GM12878 (cell line): ENCODE measurements around the gene CTSW. TPM values are rescaled to one million over a fixed set of nuclear protein-coding genes. Genes with fewer than 3 reads are reported as not detected.

Experiments used
- CHD2 ChIP-seq: IDR thresholded peaks from 2 replicates; pipeline ENCODE4 v1.6.1; 2011; ENCODE audit warnings: low read depth, low read length, improper control_type of control experiment, borderline replicate concordance
- EZH2 ChIP-seq: IDR thresholded peaks from 2 replicates; pipeline ENCODE4 v1.6.1; 2012; ENCODE audit warnings: low read depth, mild to moderate bottlenecking, control low read depth, inconsistent platforms, low read length, borderline replicate concordance; ENCODE audit not compliant: control insufficient read depth
- GATAD2B ChIP-seq: fragments of 450-650 bp; conservative IDR thresholded peaks from 2 replicates; pipeline ENCODE4 v1.6.1; 2017; ENCODE audit warnings: low read depth, mild to moderate bottlenecking, moderate library complexity
- NR2F1 ChIP-seq: fragments of 450-650 bp; conservative IDR thresholded peaks from 2 replicates; pipeline ENCODE4 v1.6.1; 2017; ENCODE audit warnings: mild to moderate bottlenecking
- POLR2AphosphoS2 ChIP-seq: IDR thresholded peaks from 2 replicates; pipeline ENCODE4 v1.6.1; 2011; ENCODE audit warnings: low read depth, mild to moderate bottlenecking, low read length, improper control_type of control experiment, moderate library complexity
- POLR2AphosphoS5 ChIP-seq: IDR thresholded peaks from 2 replicates; pipeline ENCODE4 v1.6.1; 2011; ENCODE audit warnings: mild to moderate bottlenecking, low read length, inconsistent platforms
- RCOR1 ChIP-seq: conservative IDR thresholded peaks from 2 replicates; pipeline ENCODE4 v1.6.1; 2012; ENCODE audit warnings: low read depth, low read length, improper control_type of control experiment
- STAT3 ChIP-seq: IDR thresholded peaks from 2 replicates; pipeline ENCODE4 v1.6.1; 2011; ENCODE audit warnings: low read depth, low read length, improper control_type of control experiment
- TCF12 ChIP-seq: IDR thresholded peaks from 2 replicates; pipeline ENCODE4 v1.6.1; 2011; ENCODE audit warnings: low read depth, mild to moderate bottlenecking, low read length
- TCF7 ChIP-seq: IDR thresholded peaks from 2 replicates; pipeline ENCODE4 v1.6.1; 2014; ENCODE audit warnings: antibody characterized with exemption, borderline replicate concordance
- ZBTB4 ChIP-seq: fragments of 450-650 bp; formaldehyde crosslinking; IDR thresholded peaks from 2 replicates; pipeline ENCODE4 v1.4.0; 2022; ENCODE audit warnings: mild to moderate bottlenecking, moderate library complexity
- ZNF687 ChIP-seq: fragments of 450-650 bp; IDR thresholded peaks from 2 replicates; pipeline ENCODE4 v1.6.1; 2017; ENCODE audit warnings: mild to moderate bottlenecking, moderate library complexity
- ZSCAN29 ChIP-seq: fragments of 450-650 bp; IDR thresholded peaks from 2 replicates; pipeline ENCODE4 v1.6.1; 2017; ENCODE audit warnings: mild to moderate bottlenecking, moderate library complexity
- polyA plus RNA-seq, 11 experiments: library from polyadenylated mRNA; depleted of rRNA in 4 of 11; unstranded in 6 of 11; stranded (reverse) in 5 of 11; fragments of >200 nt; fragmentation: Nextera tagmentation in 4 of 11; fragmentation: Illumina TruSeq in 1 of 11; extraction: Ambion mirVana in 4 of 11; extraction: Trizol in 1 of 11; gene quantifications; 1 replicate in 1 of 11; 2 replicates in 10 of 11; pipeline versions ENCODE4 v1.2.1 to v1.2.3, GENCODE V29; 2011 to 2016; ENCODE audit warnings: inconsistent platforms in 2 of 11, missing spikeins in 2 of 11, low read depth in 1 of 11
- total RNA-seq, 4 experiments: library from RNA; depleted of rRNA in 3 of 4; stranded (reverse); fragments of >200 nt in 3 of 4; fragmentation: Illumina TruSeq in 1 of 4; extraction: Trizol in 1 of 4; gene quantifications; 2 replicates each; pipeline versions ENCODE4 v1.2.1 to v1.2.3, GENCODE V29; 2013 to 2021
- TF ChIP-seq, protein P1 (sequence below): fragments of 450-650 bp; formaldehyde crosslinking; IDR thresholded peaks from 2 replicates; pipeline ENCODE4 v1.5.0; 2022; ENCODE audit warnings: mild to moderate bottlenecking, missing genetic modification characterization
- TF ChIP-seq, protein P2 (sequence below): IDR thresholded peaks from 2 replicates; pipeline ENCODE4 v1.6.1; 2011; ENCODE audit warnings: borderline replicate concordance, low read depth, mild to moderate bottlenecking, moderate library complexity, low read length; ENCODE audit not compliant: insufficient read depth, poor library complexity, severe bottlenecking
- TF ChIP-seq, protein P3 (sequence below): IDR thresholded peaks from 2 replicates; pipeline ENCODE4 v1.6.1; 2011; ENCODE audit warnings: low read depth, low read length, improper control_type of control experiment, borderline replicate concordance

The CTSW gene
- total and polyA plus RNA-seq, 10 of the 15 experiments (the other 5 are each of a cell fraction or from before 2014, with no cell fraction given), result 0.53 to 12.0 (median 1.7) TPM

GRCh38 chr11:65888163-65888814 is 8.7 kb downstream of the CTSW start, which contains the start of gene FIBP (continued):
- TF ChIP-seq TCF7, result no peak
- peak; percentile 46; the same call in 1 of the 2 replicates for TF ChIP-seq CHD2
- TF ChIP-seq, protein P1, sequence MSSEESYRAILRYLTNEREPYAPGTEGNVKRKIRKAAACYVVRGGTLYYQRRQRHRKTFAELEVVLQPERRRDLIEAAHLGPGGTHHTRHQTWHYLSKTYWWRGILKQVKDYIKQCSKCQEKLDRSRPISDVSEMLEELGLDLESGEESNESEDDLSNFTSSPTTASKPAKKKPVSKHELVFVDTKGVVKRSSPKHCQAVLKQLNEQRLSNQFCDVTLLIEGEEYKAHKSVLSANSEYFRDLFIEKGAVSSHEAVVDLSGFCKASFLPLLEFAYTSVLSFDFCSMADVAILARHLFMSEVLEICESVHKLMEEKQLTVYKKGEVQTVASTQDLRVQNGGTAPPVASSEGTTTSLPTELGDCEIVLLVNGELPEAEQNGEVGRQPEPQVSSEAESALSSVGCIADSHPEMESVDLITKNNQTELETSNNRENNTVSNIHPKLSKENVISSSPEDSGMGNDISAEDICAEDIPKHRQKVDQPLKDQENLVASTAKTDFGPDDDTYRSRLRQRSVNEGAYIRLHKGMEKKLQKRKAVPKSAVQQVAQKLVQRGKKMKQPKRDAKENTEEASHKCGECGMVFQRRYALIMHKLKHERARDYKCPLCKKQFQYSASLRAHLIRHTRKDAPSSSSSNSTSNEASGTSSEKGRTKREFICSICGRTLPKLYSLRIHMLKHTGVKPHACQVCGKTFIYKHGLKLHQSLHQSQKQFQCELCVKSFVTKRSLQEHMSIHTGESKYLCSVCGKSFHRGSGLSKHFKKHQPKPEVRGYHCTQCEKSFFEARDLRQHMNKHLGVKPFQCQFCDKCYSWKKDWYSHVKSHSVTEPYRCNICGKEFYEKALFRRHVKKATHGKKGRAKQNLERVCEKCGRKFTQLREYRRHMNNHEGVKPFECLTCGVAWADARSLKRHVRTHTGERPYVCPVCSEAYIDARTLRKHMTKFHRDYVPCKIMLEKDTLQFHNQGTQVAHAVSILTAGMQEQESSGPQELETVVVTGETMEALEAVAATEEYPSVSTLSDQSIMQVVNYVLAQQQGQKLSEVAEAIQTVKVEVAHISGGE (CRISPR knock-in tag), result peak; percentile 57
- no peak for TF ChIP-seq RCOR1
- TF ChIP-seq POLR2AphosphoS5, result peak; percentile 84
- TF ChIP-seq, protein P2, sequence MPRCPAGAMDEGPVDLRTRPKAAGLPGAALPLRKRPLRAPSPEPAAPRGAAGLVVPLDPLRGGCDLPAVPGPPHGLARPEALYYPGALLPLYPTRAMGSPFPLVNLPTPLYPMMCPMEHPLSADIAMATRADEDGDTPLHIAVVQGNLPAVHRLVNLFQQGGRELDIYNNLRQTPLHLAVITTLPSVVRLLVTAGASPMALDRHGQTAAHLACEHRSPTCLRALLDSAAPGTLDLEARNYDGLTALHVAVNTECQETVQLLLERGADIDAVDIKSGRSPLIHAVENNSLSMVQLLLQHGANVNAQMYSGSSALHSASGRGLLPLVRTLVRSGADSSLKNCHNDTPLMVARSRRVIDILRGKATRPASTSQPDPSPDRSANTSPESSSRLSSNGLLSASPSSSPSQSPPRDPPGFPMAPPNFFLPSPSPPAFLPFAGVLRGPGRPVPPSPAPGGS, result peak; percentile 34
- TF ChIP-seq EZH2, result no peak
- TF ChIP-seq TCF12, result peak; percentile 62; the same call in 1 of the 2 replicates
- TF ChIP-seq ZNF687, result peak; percentile 73; the same call in 1 of the 2 replicates
- no peak for TF ChIP-seq STAT3
- no peak for TF ChIP-seq ZSCAN29
- TF ChIP-seq ZBTB4 (CRISPR knock-in tag), result no peak
- 0 out of 2 replicates have a peak, but pooled peaks have one; percentile 10 for TF ChIP-seq NR2F1
- 0 out of 2 replicates have a peak, but pooled peaks have one; percentile 67 for TF ChIP-seq GATAD2B
- TF ChIP-seq, protein P3, sequence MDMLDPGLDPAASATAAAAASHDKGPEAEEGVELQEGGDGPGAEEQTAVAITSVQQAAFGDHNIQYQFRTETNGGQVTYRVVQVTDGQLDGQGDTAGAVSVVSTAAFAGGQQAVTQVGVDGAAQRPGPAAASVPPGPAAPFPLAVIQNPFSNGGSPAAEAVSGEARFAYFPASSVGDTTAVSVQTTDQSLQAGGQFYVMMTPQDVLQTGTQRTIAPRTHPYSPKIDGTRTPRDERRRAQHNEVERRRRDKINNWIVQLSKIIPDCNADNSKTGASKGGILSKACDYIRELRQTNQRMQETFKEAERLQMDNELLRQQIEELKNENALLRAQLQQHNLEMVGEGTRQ, result no peak
- peak; percentile 87 for TF ChIP-seq POLR2AphosphoS2
